ENCODE measurements around the gene ARHGAP1. TPM values are rescaled to one million over a fixed set of nuclear protein-coding genes. Genes with fewer than 3 reads are reported as not detected.

The ARHGAP1 gene
- total and polyA plus RNA-seq, 2 of the 13 experiments (the other 11 are each of a cell fraction or from before 2014, with no cell fraction given) = 18.6 to 30.3 TPM

GRCh38 chr11:46719048-46719542 lies 18.7 kb upstream of the ARHGAP1 start, which contains the start of gene F2 (continued):
- TF ChIP-seq WIZ (CRISPR knock-in tag; IDR thresholded peaks at IDR 0.05) (no peak), TFDP2 (CRISPR knock-in tag; IDR thresholded peaks at IDR 0.05) (no peak), ZNF841 (CRISPR knock-in tag; IDR thresholded peaks at IDR 0.05; ENCODE audit: borderline replicate concordance) (no peak), MIXL1 (CRISPR knock-in tag; IDR thresholded peaks at IDR 0.05) (peak; percentile 88), ZNF503 (CRISPR knock-in tag; IDR thresholded peaks at IDR 0.05) (peak; percentile 84), ZNF329 (CRISPR knock-in tag; IDR thresholded peaks at IDR 0.05; ENCODE audit: low read depth) (no peak), E2F1 (CRISPR knock-in tag; IDR thresholded peaks at IDR 0.05) (no peak), HNRNPLL (IDR thresholded peaks at IDR 0.05; ENCODE audit: low read depth, low read length, poor library complexity, severe bottlenecking) (no peak), BORCS8-MEF2B (CRISPR knock-in tag; IDR thresholded peaks at IDR 0.05) (peak; percentile 83), ZXDC (CRISPR knock-in tag; IDR thresholded peaks at IDR 0.05) (no peak; the same call in 1 of the 2 replicates), SPEN (CRISPR knock-in tag; IDR thresholded peaks at IDR 0.05; ENCODE audit: low read depth) (peak; percentile 45; the same call in 1 of the 2 replicates), SCMH1 (CRISPR knock-in tag; IDR thresholded peaks at IDR 0.05; ENCODE audit: borderline replicate concordance) (no peak), ATF3 (CRISPR knock-in tag; IDR thresholded peaks at IDR 0.05) (peak; percentile 53)

Data from HepG2 (cell line).